ENCODE measurements around the gene GFRA4. TPM values are rescaled to one million over a fixed set of nuclear protein-coding genes. Genes with fewer than 3 reads are reported as not detected.

The GFRA4 gene
- total RNA-seq, 1 donor from 2014 or later = not detected

DNA sequence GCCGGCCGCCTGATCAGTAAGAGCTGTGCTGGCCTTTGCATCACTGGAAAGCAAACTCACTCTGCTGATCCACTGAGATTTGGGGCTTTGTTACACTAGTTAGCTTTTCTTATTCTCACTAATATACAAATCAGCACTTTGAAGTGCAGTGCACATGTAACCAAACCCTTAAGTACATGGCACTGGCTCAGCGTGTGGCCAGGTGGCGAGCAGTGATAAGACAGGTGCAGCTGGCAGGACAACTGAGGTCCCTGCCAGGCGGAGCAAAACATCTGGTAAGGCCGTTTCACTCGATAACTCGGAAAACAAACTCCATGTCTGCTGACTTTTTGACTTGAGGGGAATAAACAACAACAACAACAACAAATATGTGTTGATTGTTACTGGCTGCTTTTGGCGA is 11.0 kb downstream of the GFRA4 start:
- H3K36me3 Mint-ChIP-seq = peaks cover 9% of the 10 kb centered on the region
- no peaks in the 10 kb centered on the region for H3K9me3 Mint-ChIP-seq
- H3K4me1 Mint-ChIP-seq = peaks cover 13% of the 10 kb centered on the region
- TF ChIP-seq, protein P1, sequence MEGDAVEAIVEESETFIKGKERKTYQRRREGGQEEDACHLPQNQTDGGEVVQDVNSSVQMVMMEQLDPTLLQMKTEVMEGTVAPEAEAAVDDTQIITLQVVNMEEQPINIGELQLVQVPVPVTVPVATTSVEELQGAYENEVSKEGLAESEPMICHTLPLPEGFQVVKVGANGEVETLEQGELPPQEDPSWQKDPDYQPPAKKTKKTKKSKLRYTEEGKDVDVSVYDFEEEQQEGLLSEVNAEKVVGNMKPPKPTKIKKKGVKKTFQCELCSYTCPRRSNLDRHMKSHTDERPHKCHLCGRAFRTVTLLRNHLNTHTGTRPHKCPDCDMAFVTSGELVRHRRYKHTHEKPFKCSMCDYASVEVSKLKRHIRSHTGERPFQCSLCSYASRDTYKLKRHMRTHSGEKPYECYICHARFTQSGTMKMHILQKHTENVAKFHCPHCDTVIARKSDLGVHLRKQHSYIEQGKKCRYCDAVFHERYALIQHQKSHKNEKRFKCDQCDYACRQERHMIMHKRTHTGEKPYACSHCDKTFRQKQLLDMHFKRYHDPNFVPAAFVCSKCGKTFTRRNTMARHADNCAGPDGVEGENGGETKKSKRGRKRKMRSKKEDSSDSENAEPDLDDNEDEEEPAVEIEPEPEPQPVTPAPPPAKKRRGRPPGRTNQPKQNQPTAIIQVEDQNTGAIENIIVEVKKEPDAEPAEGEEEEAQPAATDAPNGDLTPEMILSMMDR (IDR thresholded peaks at IDR 0.05; ENCODE audit: unreplicated experiment) = no peak
- no peaks in the 10 kb centered on the region for H3K27me3 Mint-ChIP-seq (ENCODE audit: low read depth)
- DNase-seq (ENCODE audit: low spot score in 2 of 2, unreplicated experiment in 2 of 2) = no peak
- no peak overlapping the region for H3K4me3 Mint-ChIP-seq
- no peak overlapping the region for H3K27ac Mint-ChIP-seq

GRCh38 chr20:3651204-3651962 is 11.8 kb downstream of the GFRA4 start:
- TF ChIP-seq, protein P1 (IDR thresholded peaks at IDR 0.05; ENCODE audit: unreplicated experiment) = no peak
- DNase-seq (ENCODE audit: low spot score in 2 of 2, unreplicated experiment in 2 of 2) = no peak
- Mint-ChIP-seq H3K4me3 (no peak overlapping the region), H3K4me1 (peaks cover 13% of the 10 kb centered on the region), H3K27ac (no peak overlapping the region), H3K27me3 (ENCODE audit: low read depth) (no peaks in the 10 kb centered on the region), H3K9me3 (no peaks in the 10 kb centered on the region), H3K36me3 (peaks cover 9% of the 10 kb centered on the region)

GRCh38 chr20:3648951-3649350 is 14.2 kb downstream of the GFRA4 start:
- TF ChIP-seq, protein P1 (IDR thresholded peaks at IDR 0.05; ENCODE audit: unreplicated experiment) = no peak
- peaks cover 8% of the 10 kb centered on the region for H3K4me1 Mint-ChIP-seq
- H3K36me3 Mint-ChIP-seq = peaks cover 17% of the 10 kb centered on the region
- no peaks in the 10 kb centered on the region for H3K27me3 Mint-ChIP-seq (ENCODE audit: low read depth)
- H3K9me3 Mint-ChIP-seq = no peaks in the 10 kb centered on the region
- H3K4me3 Mint-ChIP-seq = no peak overlapping the region
- no peak overlapping the region for H3K27ac Mint-ChIP-seq
- DNase-seq (ENCODE audit: low spot score in 2 of 2, unreplicated experiment in 2 of 2) = no peak

GRCh38 chr20:3647473-3647872 is 15.7 kb downstream of the GFRA4 start:
- Mint-ChIP-seq H3K4me3 (no peak overlapping the region), H3K36me3 (peaks cover 22% of the 10 kb centered on the region), H3K4me1 (peaks cover 5% of the 10 kb centered on the region), H3K27me3 (ENCODE audit: low read depth) (no peaks in the 10 kb centered on the region), H3K27ac (no peak overlapping the region), H3K9me3 (no peaks in the 10 kb centered on the region)
- DNase-seq (ENCODE audit: low spot score in 2 of 2, unreplicated experiment in 2 of 2) = no peak
- TF ChIP-seq, protein P1 (IDR thresholded peaks at IDR 0.05; ENCODE audit: unreplicated experiment) = no peak

DNA sequence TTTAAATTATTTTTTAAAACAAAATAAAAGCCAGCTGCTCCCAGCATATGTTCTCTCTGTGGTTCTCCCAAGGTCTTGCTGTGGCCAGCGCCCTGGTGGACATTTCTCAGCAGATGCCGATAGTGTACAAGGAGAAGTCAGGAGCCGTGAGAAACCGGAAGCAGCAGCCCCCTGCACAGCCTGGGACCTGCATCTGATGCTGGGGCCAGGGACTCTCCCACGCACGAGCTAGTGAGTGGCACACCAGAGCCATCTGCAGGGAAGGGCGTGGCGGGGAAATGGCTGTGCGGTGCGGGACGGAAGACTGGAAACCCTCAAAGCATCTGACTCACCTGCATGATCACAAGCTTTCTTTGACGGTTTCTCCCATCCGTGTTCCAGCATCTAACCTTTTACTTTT is 16.5 kb downstream of the GFRA4 start:
- Mint-ChIP-seq H3K4me1 (peaks cover 5% of the 10 kb centered on the region), H3K9me3 (peaks cover 5% of the 10 kb centered on the region), H3K27ac (no peak overlapping the region), H3K36me3 (peaks cover 28% of the 10 kb centered on the region), H3K27me3 (ENCODE audit: low read depth) (no peaks in the 10 kb centered on the region), H3K4me3 (no peak overlapping the region)
- DNase-seq (ENCODE audit: low spot score in 2 of 2, unreplicated experiment in 2 of 2) = no peak
- TF ChIP-seq, protein P1 (IDR thresholded peaks at IDR 0.05; ENCODE audit: unreplicated experiment) = no peak

Data from mesothelial cell of epicardium (in vitro differentiated cells).